ENCODE results near the gene SNX11. TPM values are rescaled to one million over a fixed set of nuclear protein-coding genes. Genes with fewer than 3 reads are reported as not detected.
"Not testable (repeated sequence)": the region's sequence is repeated elsewhere in the genome, so short reads cannot be mapped to it uniquely, and the experiment has no call there.

Gene SNX11
- total RNA-seq, 1 donor from 2014 or later: 22.6 TPM

- no peak for DNase-seq (ENCODE audit: low read depth, low spot score)
- H3K9me3 Mint-ChIP-seq: no peaks in the 10 kb centered on the region
- H3K4me1 Mint-ChIP-seq: peaks cover 7% of the 10 kb centered on the region
- no peak overlapping the region for H3K27ac Mint-ChIP-seq (ENCODE audit: unreplicated experiment)
- peaks cover 13% of the 10 kb centered on the region for H3K36me3 Mint-ChIP-seq (ENCODE audit: low read depth)
- no peak for TF ChIP-seq CTCF (conservative IDR thresholded peaks at IDR 0.05)
- H3K27me3 Mint-ChIP-seq (ENCODE audit: low read depth): no peaks in the 10 kb centered on the region
- no peak overlapping the region for H3K4me3 Mint-ChIP-seq
Observed at GRCh38 chr17:48062273-48062672, 45.3 kb upstream of the SNX11 start.

DNA sequence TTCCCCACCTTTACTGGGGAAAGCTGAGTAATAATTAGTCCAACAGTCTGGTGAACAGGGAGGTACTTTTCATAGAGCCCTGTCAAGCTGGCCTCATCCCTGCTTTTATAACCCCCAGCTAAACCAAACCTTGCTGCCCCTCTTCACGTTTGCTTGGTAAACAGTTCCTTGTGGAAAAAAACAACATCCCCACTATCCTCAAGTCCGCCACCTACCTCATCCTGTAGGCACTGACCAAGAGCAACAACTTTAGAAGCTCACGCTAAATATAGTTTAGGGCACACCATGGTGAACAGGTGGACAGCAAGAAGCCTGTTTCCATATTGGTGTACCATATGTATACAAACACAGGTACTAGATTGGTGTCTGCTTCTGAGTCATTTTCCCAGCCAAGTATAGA, 42.9 kb upstream of the SNX11 start:
- Mint-ChIP-seq H3K4me3 (no peak overlapping the region), H3K9me3 (no peaks in the 10 kb centered on the region), H3K27me3 (ENCODE audit: low read depth) (no peaks in the 10 kb centered on the region), H3K4me1 (peaks cover 7% of the 10 kb centered on the region), H3K27ac (ENCODE audit: unreplicated experiment) (no peak overlapping the region), H3K36me3 (ENCODE audit: low read depth) (peaks cover 14% of the 10 kb centered on the region)
- no peak for TF ChIP-seq CTCF (conservative IDR thresholded peaks at IDR 0.05)
- no peak for DNase-seq (ENCODE audit: low read depth, low spot score)

DNA sequence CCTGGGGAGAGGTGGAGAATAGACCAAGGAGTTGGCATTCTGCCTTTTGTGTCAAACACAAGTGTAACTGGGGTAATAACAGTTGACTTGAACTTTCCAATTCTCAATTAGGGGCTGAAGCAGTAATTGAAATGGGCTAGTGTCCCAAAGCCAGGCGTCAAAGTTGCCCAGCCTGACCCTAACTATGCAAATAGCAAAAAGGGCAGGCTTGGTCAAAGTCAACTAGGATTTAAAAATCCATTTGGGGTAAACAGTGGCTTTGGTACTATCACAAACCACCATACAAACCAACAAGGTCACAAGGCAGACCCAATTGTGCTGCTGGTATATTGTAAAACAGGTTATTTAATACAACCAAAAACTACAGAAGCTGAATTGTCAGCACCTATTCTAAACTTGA, 41.4 kb upstream of the SNX11 start:
- Mint-ChIP-seq H3K27ac (ENCODE audit: unreplicated experiment) (no peak overlapping the region), H3K9me3 (no peaks in the 10 kb centered on the region)

DNA sequence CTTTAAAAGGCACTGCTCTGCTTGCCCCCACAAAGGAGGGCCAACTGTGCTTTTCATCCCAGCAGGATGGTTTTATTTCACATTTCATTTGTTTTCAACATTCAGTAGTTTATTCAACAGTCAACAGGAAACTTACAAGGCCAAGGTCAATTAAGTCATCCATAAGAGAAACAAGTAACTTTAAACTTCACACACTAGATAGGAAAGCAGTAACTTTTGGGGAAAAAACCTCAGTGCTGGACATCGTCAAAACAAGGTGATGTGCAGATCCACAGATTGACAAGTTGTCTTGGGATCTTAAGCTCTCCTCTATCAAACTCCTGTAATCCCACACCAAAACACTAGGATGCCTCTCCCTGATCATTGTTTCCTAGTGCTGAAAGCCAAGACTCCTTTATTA, 40.9 kb upstream of the SNX11 start:
- Mint-ChIP-seq H3K27ac (ENCODE audit: unreplicated experiment) (no peak overlapping the region), H3K27me3 (ENCODE audit: low read depth) (no peaks in the 10 kb centered on the region), H3K4me3 (no peak overlapping the region), H3K4me1 (peaks cover 12% of the 10 kb centered on the region), H3K9me3 (no peaks in the 10 kb centered on the region), H3K36me3 (ENCODE audit: low read depth) (peaks cover 12% of the 10 kb centered on the region)
- no peak for DNase-seq (ENCODE audit: low read depth, low spot score)
- TF ChIP-seq CTCF (conservative IDR thresholded peaks at IDR 0.05): no peak

More for the DNA sequence above, 41.4 kb upstream of the SNX11 start:
- Mint-ChIP-seq H3K4me1 (peaks cover 12% of the 10 kb centered on the region), H3K4me3 (no peak overlapping the region), H3K36me3 (ENCODE audit: low read depth) (peaks cover 14% of the 10 kb centered on the region), H3K27me3 (ENCODE audit: low read depth) (no peaks in the 10 kb centered on the region)
- no peak for DNase-seq (ENCODE audit: low read depth, low spot score)
- no peak for TF ChIP-seq CTCF (conservative IDR thresholded peaks at IDR 0.05)

GRCh38 chr17:48067245-48067644, 40.3 kb upstream of the SNX11 start:
- Mint-ChIP-seq H3K4me3 (no peak overlapping the region), H3K4me1 (peaks cover 12% of the 10 kb centered on the region), H3K36me3 (ENCODE audit: low read depth) (peaks cover 12% of the 10 kb centered on the region), H3K27ac (ENCODE audit: unreplicated experiment) (no peak overlapping the region), H3K27me3 (ENCODE audit: low read depth) (no peaks in the 10 kb centered on the region), H3K9me3 (no peaks in the 10 kb centered on the region)
- TF ChIP-seq CTCF (conservative IDR thresholded peaks at IDR 0.05): no peak
- no peak for DNase-seq (ENCODE audit: low read depth, low spot score)

DNA sequence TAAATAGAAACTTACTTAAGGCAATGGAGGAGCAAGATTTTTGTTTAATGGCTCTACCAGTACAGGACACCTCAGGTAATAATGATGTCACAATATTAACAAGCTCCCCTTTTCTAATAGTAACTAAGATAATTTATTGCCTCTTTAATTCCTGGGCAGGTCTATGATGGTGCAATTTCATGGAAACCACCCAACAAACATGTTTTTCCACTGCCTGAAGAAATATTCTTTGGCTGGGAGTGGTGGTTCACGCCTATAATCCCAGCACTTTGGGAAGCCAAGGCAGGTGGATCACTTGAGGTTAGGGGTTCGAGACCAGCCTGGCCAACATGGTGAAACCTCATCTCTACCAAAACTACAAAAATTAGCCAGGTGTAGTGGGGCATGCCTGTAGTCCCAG, 39.8 kb upstream of the SNX11 start:
- not testable (repeated sequence) for H3K4me3 Mint-ChIP-seq; H3K27me3 Mint-ChIP-seq (ENCODE audit: low read depth); H3K36me3 Mint-ChIP-seq (ENCODE audit: low read depth); H3K27ac Mint-ChIP-seq (ENCODE audit: unreplicated experiment); H3K9me3 Mint-ChIP-seq; DNase-seq (ENCODE audit: low read depth, low spot score)
- H3K4me1 Mint-ChIP-seq: peaks cover 12% of the 10 kb centered on the region

Measured in neural crest cell (in vitro differentiated cells).